H9 (cell line): ENCODE measurements around the gene RNF26. TPM values are rescaled to one million over a fixed set of nuclear protein-coding genes. Genes with fewer than 3 reads are reported as not detected.

Source experiments
- DNase-seq: peaks from one replicate; pipeline ENCODE4 v3.0.0-alpha.2; 2017
- H2AFZ ChIP-seq: one replicate; pipeline ENCODE4 v1.6.1; 2013; ENCODE audit warnings: mild to moderate bottlenecking, low read length, control low read depth, moderate library complexity
- H2AK5ac ChIP-seq: 2 replicates; pipeline ENCODE4 v1.6.1; 2013; ENCODE audit warnings: low read length, control low read depth, mixed read lengths; ENCODE audit not compliant: insufficient read length
- H2BK120ac ChIP-seq: one replicate; pipeline ENCODE4 v1.6.1; 2013; ENCODE audit warnings: low read depth, mild to moderate bottlenecking, low read length, control low read depth, inconsistent platforms; ENCODE audit not compliant: poor library complexity, severe bottlenecking
- H2BK12ac ChIP-seq: 2 replicates; pipeline ENCODE4 v1.6.1; 2013; ENCODE audit warnings: low read length, control low read depth, mixed read lengths, low read depth; ENCODE audit not compliant: insufficient read length
- H2BK15ac ChIP-seq: 2 replicates; pipeline ENCODE4 v1.6.1; 2013; ENCODE audit warnings: low read depth, low read length, control low read depth
- H2BK20ac ChIP-seq: one replicate; pipeline ENCODE4 v1.6.1; 2013; ENCODE audit warnings: low read depth, mild to moderate bottlenecking, low read length, control low read depth, inconsistent platforms; ENCODE audit not compliant: poor library complexity, severe bottlenecking
- H2BK5ac ChIP-seq: 2 replicates; pipeline ENCODE4 v1.6.1; 2013; ENCODE audit warnings: low read length, control low read depth, mixed read lengths; ENCODE audit not compliant: insufficient read length
- H3K14ac ChIP-seq: 2 replicates; pipeline ENCODE4 v1.6.1; 2013; ENCODE audit warnings: low read length, control low read depth; ENCODE audit not compliant: insufficient read depth
- H3K18ac ChIP-seq: 2 replicates; pipeline ENCODE4 v1.6.1; 2013; ENCODE audit warnings: low read depth, mild to moderate bottlenecking, mixed read lengths, low read length, control low read depth; ENCODE audit not compliant: insufficient read length
- H3K23ac ChIP-seq: 2 replicates; pipeline ENCODE4 v1.6.1; 2013; ENCODE audit warnings: low read length, control low read depth, mixed read lengths, low read depth; ENCODE audit not compliant: insufficient read length
- H3K23me2 ChIP-seq: 2 replicates; pipeline ENCODE4 v1.6.1; 2013; ENCODE audit warnings: low read depth, mild to moderate bottlenecking, mixed read lengths, low read length, control low read depth; ENCODE audit not compliant: insufficient read length, poor library complexity, severe bottlenecking
- H3K27ac ChIP-seq: 2 replicates; pipeline ENCODE4 v1.5.1; 2013; ENCODE audit warnings: low read length, control low read depth, mixed read lengths, low read depth; ENCODE audit not compliant: insufficient read length
- H3K27me3 ChIP-seq: 2 replicates; pipeline ENCODE4 v1.6.1; 2013; ENCODE audit warnings: low read length, control low read depth, inconsistent platforms; ENCODE audit not compliant: insufficient read depth
- H3K4ac ChIP-seq: 2 replicates; pipeline ENCODE4 v1.6.1; 2013; ENCODE audit warnings: low read depth, mild to moderate bottlenecking, control low read depth, inconsistent platforms, low read length, moderate library complexity
- H3K4me1 ChIP-seq: 2 replicates; pipeline ENCODE4 v1.6.1; 2013; ENCODE audit warnings: low read length, control low read depth, inconsistent platforms; ENCODE audit not compliant: insufficient read depth
- H3K4me2 ChIP-seq: 2 replicates; pipeline ENCODE4 v1.6.1; 2013; ENCODE audit warnings: low read length, control low read depth, mixed read lengths; ENCODE audit not compliant: insufficient read length, insufficient read depth
- H3K56ac ChIP-seq: 2 replicates; pipeline ENCODE4 v1.6.1; 2013; ENCODE audit warnings: low read depth, mild to moderate bottlenecking, mixed read lengths, low read length, control low read depth; ENCODE audit not compliant: insufficient read length
- H3K79me1 ChIP-seq: 2 replicates; pipeline ENCODE4 v1.6.1; 2013; ENCODE audit warnings: low read depth, mild to moderate bottlenecking, moderate library complexity, low read length, control low read depth, inconsistent platforms; ENCODE audit not compliant: insufficient read depth, poor library complexity, severe bottlenecking
- H3K79me2 ChIP-seq: 2 replicates; pipeline ENCODE4 v1.6.1; 2013; ENCODE audit warnings: low read length, control low read depth, inconsistent platforms; ENCODE audit not compliant: insufficient read depth
- H3K9ac ChIP-seq: 2 replicates; pipeline ENCODE4 v1.6.1; 2013; ENCODE audit warnings: low read length, control low read depth, mixed read lengths; ENCODE audit not compliant: insufficient read length; ENCODE audit errors: extremely low read depth
- H3K9me3 ChIP-seq: one replicate; pipeline ENCODE4 v1.6.1; 2013; ENCODE audit warnings: low read depth, low read length, inconsistent platforms; ENCODE audit not compliant: control insufficient read depth
- H3T11ph ChIP-seq: one replicate; pipeline ENCODE4 v1.6.1; 2013; ENCODE audit warnings: mild to moderate bottlenecking, low read length, control low read depth, inconsistent platforms
- H4K20me1 ChIP-seq: one replicate; pipeline ENCODE4 v1.6.1; 2013; ENCODE audit not compliant: control insufficient read depth, insufficient read length, insufficient read depth
- H4K5ac ChIP-seq: 2 replicates; pipeline ENCODE4 v1.6.1; 2013; ENCODE audit warnings: low read depth, mild to moderate bottlenecking, mixed read lengths, low read length, control low read depth; ENCODE audit not compliant: insufficient read length
- H4K8ac ChIP-seq: replicated peaks from 2 replicates; pipeline ENCODE4 v1.6.1; 2013; ENCODE audit warnings: low read length, control low read depth, mixed read lengths, low read depth; ENCODE audit not compliant: insufficient read length
- H4K91ac ChIP-seq: 2 replicates; pipeline ENCODE4 v1.6.1; 2013; ENCODE audit warnings: low read depth, mild to moderate bottlenecking, moderate library complexity, mixed read lengths, low read length, control low read depth; ENCODE audit not compliant: insufficient read length
- H3K27ac Mint-ChIP-seq, 3 experiments: 2 replicates in 2 of 3; 3 replicates in 1 of 3; pipeline ENCODE4 v1.8.0; 2020 to 2021; ENCODE audit warnings: mixed read lengths in 3 of 3, mild to moderate bottlenecking in 1 of 3, moderate library complexity in 1 of 3
- H3K27me3 Mint-ChIP-seq: 2 replicates; pipeline ENCODE4 v1.8.0; 2021; ENCODE audit warnings: low read depth, mild to moderate bottlenecking, moderate library complexity, mixed read lengths
- H3K36me3 Mint-ChIP-seq, 3 experiments: 2 replicates in 2 of 3; 3 replicates in 1 of 3; pipeline ENCODE4 v1.8.0; 2020 to 2021; ENCODE audit warnings: low read depth in 3 of 3, mixed read lengths in 3 of 3; ENCODE audit not compliant: insufficient read depth in 1 of 3
- H3K4me1 Mint-ChIP-seq, 2 experiments: 2 replicates each; pipeline ENCODE4 v1.8.0; 2020; ENCODE audit warnings: mixed read lengths in 2 of 2
- H3K4me3 Mint-ChIP-seq, 2 experiments: 2 replicates in 1 of 2; 3 replicates in 1 of 2; pipeline ENCODE4 v1.8.0; 2020 to 2021; ENCODE audit warnings: mild to moderate bottlenecking in 2 of 2, mixed read lengths in 2 of 2, moderate library complexity in 1 of 2
- H3K9me3 Mint-ChIP-seq, 2 experiments: 2 replicates in 1 of 2; 3 replicates in 1 of 2; pipeline ENCODE4 v1.8.0; 2020; ENCODE audit warnings: mild to moderate bottlenecking in 2 of 2, mixed read lengths in 2 of 2, moderate library complexity in 1 of 2
- WGBS: extraction: QIAGEN DNeasy Blood & Tissue Kit; methylation state at CpG from one replicate; pipeline ENCODE4 v1.1.7; 2013; ENCODE audit warnings: missing lambda C conversion rate, low lambda C conversion rate, mixed read lengths; ENCODE audit not compliant: insufficient read length; ENCODE audit errors: extremely low coverage; 5-methylcytosine and 5-hydroxymethylcytosine counted together
- total RNA-seq: library from RNA; stranded (reverse); gene quantifications from 2 replicates; pipeline ENCODE4 v1.2.1, GENCODE V29; 2021
- TF ChIP-seq, protein P1 (sequence below): fragments of 200-600 bp; sonication (generic); conservative IDR thresholded peaks from 3 replicates; pipeline ENCODE4 v1.8.0; 2021; ENCODE audit warnings: antibody characterized with exemption, mild to moderate bottlenecking

Gene RNF26
- total RNA-seq, 1 experiment from 2014 or later = 57.6 TPM

DNA sequence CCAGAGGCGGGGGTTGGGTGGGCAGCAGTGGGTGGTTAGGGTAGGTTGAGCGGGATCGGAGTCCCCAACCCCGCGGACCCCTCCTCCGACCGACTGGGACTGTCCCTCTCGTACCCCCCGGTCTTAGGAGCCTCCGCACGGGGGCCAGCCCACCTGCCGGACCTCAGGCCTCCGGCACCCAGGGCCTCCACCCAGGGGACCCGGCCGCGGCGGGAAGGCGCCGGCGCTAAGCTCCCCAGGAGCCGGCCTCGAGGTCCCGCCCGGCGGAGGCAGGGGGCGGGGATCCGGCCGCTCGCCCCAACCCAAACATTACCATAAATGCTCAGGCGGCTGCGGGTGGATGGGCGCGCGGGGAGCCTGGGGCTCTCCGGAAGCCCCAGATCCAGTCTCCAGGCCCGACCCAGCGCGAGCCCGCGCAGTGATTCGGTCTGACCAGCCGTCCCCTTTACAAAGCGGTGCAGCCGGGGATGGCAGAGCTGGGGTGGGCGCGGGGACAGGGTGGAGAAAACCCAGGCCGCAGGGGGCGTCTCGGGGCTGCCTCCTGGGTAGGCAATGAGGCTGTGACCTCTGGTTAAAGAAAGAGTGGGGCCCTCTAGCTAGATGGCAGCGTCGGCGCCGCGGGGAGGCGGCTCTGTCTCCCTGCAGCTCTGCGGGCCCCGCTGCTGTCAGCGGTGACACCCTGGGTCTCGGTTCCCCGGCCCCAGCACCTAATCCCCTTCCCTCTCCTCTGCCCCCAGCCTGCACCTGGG is 13.4 kb upstream of the RNF26 start:
- Histone ChIP-seq H2AK5ac (no peak overlapping the region), H2BK120ac (no peak overlapping the region), H2BK5ac (no peak overlapping the region), H3K9ac (no peak overlapping the region), H3K14ac (peak overlapping the region; percentile 71), H3K4ac (no peak overlapping the region), H2BK20ac (no peak overlapping the region), H4K20me1 (no peaks in the 10 kb centered on the region), H2AFZ (no peak overlapping the region), H3K27ac (no peak overlapping the region), H3K27me3 (peaks cover 5% of the 10 kb centered on the region; the same call in 1 of the 2 replicates), H4K91ac (no peak overlapping the region), H3T11ph (no peak overlapping the region), H3K4me2 (peak overlapping the region; percentile 72), H3K18ac (peak overlapping the region; percentile 79), H4K8ac (no peak overlapping the region), H4K5ac (no peak overlapping the region), H3K56ac (no peak overlapping the region), H3K9me3 (no peaks in the 10 kb centered on the region), H3K23me2 (peaks cover 25% of the 10 kb centered on the region), H3K79me1 (no peaks in the 10 kb centered on the region), H2BK15ac (no peak overlapping the region), H3K23ac (no peak overlapping the region), H3K79me2 (no peaks in the 10 kb centered on the region), H3K4me1 (peaks cover 15% of the 10 kb centered on the region; the same call in 1 of the 2 replicates), H2BK12ac (no peak overlapping the region)
- Mint-ChIP-seq H3K27me3 (peaks cover 19% of the 10 kb centered on the region), H3K27ac (peak overlapping the region; percentile 81 to 94 (median 85); a peak in 2 of 7 replicates), H3K36me3 (no peaks in the 10 kb centered on the region), H3K9me3 (no peaks in the 10 kb centered on the region; a peak in 1 of 5 replicates), H3K4me3 (peak overlapping the region; percentile 67 to 77), H3K4me1 (peaks cover 41 to 43% of the 10 kb centered on the region in 2 experiments)
- TF ChIP-seq, protein P1, sequence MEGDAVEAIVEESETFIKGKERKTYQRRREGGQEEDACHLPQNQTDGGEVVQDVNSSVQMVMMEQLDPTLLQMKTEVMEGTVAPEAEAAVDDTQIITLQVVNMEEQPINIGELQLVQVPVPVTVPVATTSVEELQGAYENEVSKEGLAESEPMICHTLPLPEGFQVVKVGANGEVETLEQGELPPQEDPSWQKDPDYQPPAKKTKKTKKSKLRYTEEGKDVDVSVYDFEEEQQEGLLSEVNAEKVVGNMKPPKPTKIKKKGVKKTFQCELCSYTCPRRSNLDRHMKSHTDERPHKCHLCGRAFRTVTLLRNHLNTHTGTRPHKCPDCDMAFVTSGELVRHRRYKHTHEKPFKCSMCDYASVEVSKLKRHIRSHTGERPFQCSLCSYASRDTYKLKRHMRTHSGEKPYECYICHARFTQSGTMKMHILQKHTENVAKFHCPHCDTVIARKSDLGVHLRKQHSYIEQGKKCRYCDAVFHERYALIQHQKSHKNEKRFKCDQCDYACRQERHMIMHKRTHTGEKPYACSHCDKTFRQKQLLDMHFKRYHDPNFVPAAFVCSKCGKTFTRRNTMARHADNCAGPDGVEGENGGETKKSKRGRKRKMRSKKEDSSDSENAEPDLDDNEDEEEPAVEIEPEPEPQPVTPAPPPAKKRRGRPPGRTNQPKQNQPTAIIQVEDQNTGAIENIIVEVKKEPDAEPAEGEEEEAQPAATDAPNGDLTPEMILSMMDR = no peak
- WGBS = no CpG with 5 or more reads among the region's 60 CpGs
- DNase-seq = peak; percentile 70
